Activated naive CD4-positive, alpha-beta T cell treated with anti-CD3 and anti-CD28 coated beads for 36 hours (primary cell): ENCODE results near the gene LYPLA2. TPM values are rescaled to one million over a fixed set of nuclear protein-coding genes. Genes with fewer than 3 reads are reported as not detected.

ENCODE experiments used
- CTCF ChIA-PET: fragments of 350-600 bp; sonication (Branson Sonifier 250); formaldehyde crosslinking; loops from one replicate; lab custom pipeline; 2021; ENCODE audit warnings: antibody characterized with exemption; lab: Charles Lee
- DNase-seq: peaks from one replicate; pipeline ENCODE4 v3.0.0-alpha.2; 2020
- H3K27ac Mint-ChIP-seq: one replicate; pipeline ENCODE4 v1.8.0; 2021; ENCODE audit warnings: mild to moderate bottlenecking, mixed read lengths
- H3K27me3 Mint-ChIP-seq: one replicate; pipeline ENCODE4 v1.8.0; 2021; ENCODE audit warnings: low read depth, mixed read lengths
- H3K36me3 Mint-ChIP-seq: one replicate; pipeline ENCODE4 v1.8.0; 2021; ENCODE audit warnings: low read depth, mixed read lengths
- H3K4me1 Mint-ChIP-seq: one replicate; pipeline ENCODE4 v1.8.0; 2021; ENCODE audit warnings: low read depth, mixed read lengths
- H3K4me3 Mint-ChIP-seq: one replicate; pipeline ENCODE4 v1.8.0; 2021; ENCODE audit warnings: mild to moderate bottlenecking, moderate library complexity, mixed read lengths
- H3K9me3 Mint-ChIP-seq: one replicate; pipeline ENCODE4 v1.8.0; 2021; ENCODE audit warnings: mixed read lengths
- intact Hi-C: fragments of 100-400 bp; cut with micrococcal nuclease; formaldehyde crosslinking; loops from one replicate; pipeline ENCODE4 v1.15.1; 2023
- total RNA-seq, 2 experiments: library from RNA; stranded (reverse); gene quantifications; one replicate each; pipeline ENCODE4 v1.2.3, GENCODE V29; 2021

Gene LYPLA2
- total RNA-seq, 2 experiments from 2014 or later = 48.1 to 49.7 TPM

- H3K4me1 Mint-ChIP-seq = peaks cover 6% of the 10 kb centered on the region
- H3K9me3 Mint-ChIP-seq = no peaks in the 10 kb centered on the region
- no peak for DNase-seq
- peaks cover 2% of the 10 kb centered on the region for H3K36me3 Mint-ChIP-seq
- H3K27me3 Mint-ChIP-seq = no peaks in the 10 kb centered on the region
- no peak overlapping the region for H3K4me3 Mint-ChIP-seq
- CTCF ChIA-PET = interaction anchor here (0.6 kb wide), 1 partner anchor 44 kb away, joined by 3 read pairs; no protein-coding TSS in a partner anchor
- peak overlapping the region; percentile 2 for H3K27ac Mint-ChIP-seq
- intact Hi-C loops = no loop called here
These were observed 14.1 kb downstream of the LYPLA2 start for GRCh38 chr1:23805025-23805424.

- no peak for DNase-seq
- Mint-ChIP-seq H3K9me3 (no peaks in the 10 kb centered on the region), H3K4me3 (no peak overlapping the region), H3K27me3 (no peaks in the 10 kb centered on the region), H3K4me1 (peaks cover 11% of the 10 kb centered on the region), H3K36me3 (peaks cover 2% of the 10 kb centered on the region), H3K27ac (no peak overlapping the region)
- CTCF ChIA-PET = interaction anchor here (0.7 to 1.5 kb wide), 4 partner anchors 14 to 155 kb away, joined by 3 to 4 read pairs (median 4); no protein-coding TSS in a partner anchor
- intact Hi-C loops = no loop called here
These were observed 15.3 kb downstream of the LYPLA2 start for GRCh38 chr1:23806280-23806679.

DNA sequence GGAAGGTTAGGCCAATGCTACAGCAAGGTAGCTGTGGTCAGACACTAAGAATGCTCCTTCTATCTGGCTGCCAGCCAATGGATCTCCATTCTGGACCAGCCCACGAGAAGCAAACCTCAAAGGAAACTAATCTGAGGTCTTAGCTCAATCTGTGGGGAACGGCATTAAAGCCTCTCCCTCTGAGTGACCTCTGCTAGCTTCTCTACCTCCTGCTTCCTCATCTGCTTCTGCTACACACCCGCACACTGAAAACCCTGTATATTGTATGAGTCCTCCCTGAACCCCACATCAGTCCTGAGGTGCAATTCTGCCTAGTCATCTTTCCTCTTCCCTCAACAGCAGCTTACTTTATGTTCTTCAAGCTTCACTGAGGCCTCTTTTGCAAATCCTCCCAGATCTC, 16.5 kb downstream of the LYPLA2 start:
- peaks cover 10% of the 10 kb centered on the region for H3K4me1 Mint-ChIP-seq
- CTCF ChIA-PET = interaction anchor here (0.8 to 1.5 kb wide), 3 partner anchors 15 to 154 kb away, joined by 3 to 4 read pairs (median 3); no protein-coding TSS in a partner anchor
- no peaks in the 10 kb centered on the region for H3K27me3 Mint-ChIP-seq
- no peak for DNase-seq
- no peaks in the 10 kb centered on the region for H3K9me3 Mint-ChIP-seq
- no peak overlapping the region for H3K4me3 Mint-ChIP-seq
- peaks cover 2% of the 10 kb centered on the region for H3K36me3 Mint-ChIP-seq
- intact Hi-C loops = no loop called here
- peak overlapping the region; percentile 4 for H3K27ac Mint-ChIP-seq

GRCh38 chr1:23809751-23810171, 18.8 kb downstream of the LYPLA2 start:
- Mint-ChIP-seq H3K27ac (no peak overlapping the region), H3K36me3 (peaks cover 6% of the 10 kb centered on the region), H3K4me1 (peaks cover 10% of the 10 kb centered on the region), H3K9me3 (no peaks in the 10 kb centered on the region), H3K4me3 (no peak overlapping the region), H3K27me3 (no peaks in the 10 kb centered on the region)
- intact Hi-C loops = loop anchor here (1.0 kb wide), 3 partner anchors 45 to 107 kb away; partner anchors contain the start of gene FUCA1
- CTCF ChIA-PET = interaction anchor here (0.5 to 3.9 kb wide), 19 partner anchors 8 to 212 kb away, joined by 3 to 48 read pairs (median 4); partner anchors contain the start of genes CNR2, FUCA1, GALE and HMGCL
- peak; percentile 90 for DNase-seq

DNA sequence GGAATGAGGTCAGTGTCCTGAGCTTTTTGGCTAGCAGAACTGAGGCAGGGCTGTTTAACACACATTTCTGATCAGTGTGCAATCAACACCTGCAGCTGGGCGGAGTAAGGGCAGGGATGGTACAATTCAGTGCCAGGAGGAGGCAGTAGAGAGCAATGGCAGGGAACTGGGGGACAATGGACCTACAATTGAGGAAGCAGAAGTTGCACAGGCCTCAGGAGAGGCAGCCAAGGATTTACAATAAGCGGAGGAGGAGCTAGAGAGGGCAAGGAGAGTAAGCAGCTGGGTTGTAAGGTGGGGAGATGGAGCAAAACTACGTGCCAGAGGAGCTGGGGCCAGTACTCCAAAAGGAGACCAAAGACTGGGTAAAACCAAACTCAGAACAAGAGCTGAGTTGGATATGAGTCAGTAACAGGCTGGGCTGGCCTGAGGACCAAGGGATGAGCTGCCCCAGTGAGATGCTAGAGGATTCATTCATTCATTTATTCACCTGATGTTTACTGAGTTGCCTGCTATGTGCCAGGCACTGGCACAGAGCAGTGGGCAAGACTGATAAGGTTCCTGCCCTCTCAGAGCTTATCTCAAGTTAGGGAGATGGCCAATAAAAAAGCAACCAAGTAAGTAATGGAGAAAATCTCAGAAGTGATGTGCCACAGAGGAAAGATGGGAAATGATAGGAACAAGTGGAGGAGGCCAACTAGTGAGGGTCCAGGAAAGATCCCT, 20.0 kb downstream of the LYPLA2 start:
- H3K9me3 Mint-ChIP-seq = no peaks in the 10 kb centered on the region
- CTCF ChIA-PET = interaction anchor here (0.6 to 3.9 kb wide), 31 partner anchors 7 to 167 kb away, joined by 3 to 48 read pairs (median 4); partner anchors contain the start of genes FUCA1, GALE, HMGCL and LYPLA2
- DNase-seq = peak; percentile 66
- no peak overlapping the region for H3K27ac Mint-ChIP-seq
- H3K4me3 Mint-ChIP-seq = no peak overlapping the region
- H3K4me1 Mint-ChIP-seq = peaks cover 10% of the 10 kb centered on the region
- peaks cover 7% of the 10 kb centered on the region for H3K36me3 Mint-ChIP-seq
- intact Hi-C loops = loop anchor here (1.0 kb wide), 1 partner anchor 43 kb away; no protein-coding TSS in a partner anchor
- H3K27me3 Mint-ChIP-seq = no peaks in the 10 kb centered on the region

GRCh38 chr1:23814016-23814415, 23.1 kb downstream of the LYPLA2 start:
- Mint-ChIP-seq H3K36me3 (peaks cover 15% of the 10 kb centered on the region), H3K4me1 (peaks cover 16% of the 10 kb centered on the region), H3K27me3 (no peaks in the 10 kb centered on the region), H3K4me3 (no peak overlapping the region), H3K27ac (no peak overlapping the region), H3K9me3 (no peaks in the 10 kb centered on the region)
- DNase-seq = no peak
- CTCF ChIA-PET = interaction anchor here (0.6 kb wide), 1 partner anchor 171 kb away, joined by 3 read pairs; no protein-coding TSS in a partner anchor
- intact Hi-C loops = no loop called here

- Mint-ChIP-seq H3K4me1 (peaks cover 5% of the 10 kb centered on the region), H3K36me3 (peaks cover 15% of the 10 kb centered on the region), H3K27me3 (no peaks in the 10 kb centered on the region), H3K9me3 (no peaks in the 10 kb centered on the region), H3K27ac (no peak overlapping the region), H3K4me3 (no peak overlapping the region)
- DNase-seq = no peak
- CTCF ChIA-PET = interaction anchor here (0.9 to 1.1 kb wide), 2 partner anchors 45 to 50 kb away, joined by 3 to 4 read pairs; no protein-coding TSS in a partner anchor
- intact Hi-C loops = no loop called here
These were observed 25.4 kb downstream of the LYPLA2 start for GRCh38 chr1:23816361-23816760.

DNA sequence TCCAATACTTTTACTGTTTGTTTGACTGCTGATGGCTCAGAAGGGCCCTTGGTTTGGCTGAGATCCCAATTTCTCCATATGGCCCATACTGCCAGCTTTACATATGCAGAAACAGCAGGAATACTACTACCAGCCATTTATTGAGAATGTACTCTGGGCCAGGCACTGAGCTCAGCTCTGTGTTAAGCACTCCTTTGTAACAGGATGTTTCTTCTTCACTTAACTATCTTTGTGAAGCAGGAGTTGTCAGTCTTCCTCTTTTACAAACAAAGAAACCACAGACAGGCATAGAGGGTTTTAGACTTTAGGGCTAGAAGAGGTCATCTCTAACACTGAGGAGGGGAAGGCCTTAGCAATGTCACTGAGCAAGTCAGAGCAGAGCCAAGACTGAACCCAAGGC, 26.0 kb downstream of the LYPLA2 start:
- H3K27ac Mint-ChIP-seq = no peak overlapping the region
- no peak for DNase-seq
- no peaks in the 10 kb centered on the region for H3K27me3 Mint-ChIP-seq
- CTCF ChIA-PET = interaction anchor here (0.8 to 0.9 kb wide), 2 partner anchors 45 to 100 kb away, joined by 3 to 4 read pairs; no protein-coding TSS in a partner anchor
- H3K9me3 Mint-ChIP-seq = no peaks in the 10 kb centered on the region
- H3K4me3 Mint-ChIP-seq = no peak overlapping the region
- intact Hi-C loops = no loop called here
- H3K36me3 Mint-ChIP-seq = peaks cover 15% of the 10 kb centered on the region
- H3K4me1 Mint-ChIP-seq = peaks cover 5% of the 10 kb centered on the region

DNA sequence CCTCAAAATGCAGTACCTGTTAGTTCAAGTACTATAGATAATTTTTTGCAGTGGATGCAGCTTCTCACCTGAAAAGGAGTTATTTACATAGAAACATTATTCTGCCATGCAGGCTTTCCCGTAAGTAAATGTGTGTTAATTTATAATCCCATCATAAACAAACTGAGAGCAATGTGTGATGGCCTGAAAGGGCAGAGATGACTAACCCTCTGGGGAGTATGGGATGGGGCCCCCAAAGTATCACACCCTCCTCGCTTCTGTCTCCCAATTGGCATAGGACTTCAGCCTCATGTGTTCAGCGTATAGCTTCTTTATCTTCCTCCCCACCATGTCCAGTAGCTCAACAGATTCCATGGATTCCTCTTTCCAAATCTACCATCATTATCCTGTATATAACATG, 26.7 kb downstream of the LYPLA2 start:
- Mint-ChIP-seq H3K4me1 (peaks cover 5% of the 10 kb centered on the region), H3K27ac (no peak overlapping the region), H3K36me3 (peaks cover 15% of the 10 kb centered on the region), H3K9me3 (no peaks in the 10 kb centered on the region), H3K27me3 (no peaks in the 10 kb centered on the region), H3K4me3 (no peak overlapping the region)
- DNase-seq = no peak
- intact Hi-C loops = no loop called here
- CTCF ChIA-PET = interaction anchor here (0.8 to 1.7 kb wide), 2 partner anchors 8 to 99 kb away, joined by 3 to 5 read pairs; no protein-coding TSS in a partner anchor

GRCh38 chr1:23823767-23824166, 32.8 kb downstream of the LYPLA2 start:
- DNase-seq = no peak
- intact Hi-C loops = loop anchor here (2.0 kb wide), 2 partner anchors 45 to 135 kb away; partner anchors contain the start of genes PITHD1 and PNRC2
- Mint-ChIP-seq H3K4me1 (peaks cover 15% of the 10 kb centered on the region), H3K27me3 (no peaks in the 10 kb centered on the region), H3K36me3 (peaks cover 2% of the 10 kb centered on the region), H3K9me3 (no peaks in the 10 kb centered on the region), H3K27ac (no peak overlapping the region), H3K4me3 (peak overlapping the region; percentile 38)
- CTCF ChIA-PET = interaction anchor here (5.5 kb wide), 1 partner anchor 13 kb away, joined by 48 read pairs; no protein-coding TSS in a partner anchor

GRCh38 chr1:23824711-23825075, 33.7 kb downstream of the LYPLA2 start:
- Mint-ChIP-seq H3K4me1 (peaks cover 15% of the 10 kb centered on the region), H3K9me3 (no peaks in the 10 kb centered on the region), H3K4me3 (peak overlapping the region; percentile 91), H3K36me3 (peaks cover 2% of the 10 kb centered on the region), H3K27me3 (no peaks in the 10 kb centered on the region), H3K27ac (peak overlapping the region; percentile 92)
- CTCF ChIA-PET = interaction anchor here (1.1 to 5.5 kb wide), 2 partner anchors 14 to 53 kb away, joined by 4 to 48 read pairs; no protein-coding TSS in a partner anchor
- intact Hi-C loops = loop anchor here (1.0 to 2.0 kb wide), 4 partner anchors 24 to 134 kb away; partner anchors contain the start of genes FUCA1, GALE, PITHD1 and PNRC2
- DNase-seq = no peak
